GM19193 (cell line): ENCODE measurements around the gene ACOT8.

Source experiments
- POLR2A ChIP-seq: IDR thresholded peaks from 4 replicates; pipeline ENCODE4 v1.6.1; 2011; ENCODE audit not compliant: insufficient read depth, insufficient read length; ENCODE audit errors: extremely low read depth

ACOT8 gene

DNA sequence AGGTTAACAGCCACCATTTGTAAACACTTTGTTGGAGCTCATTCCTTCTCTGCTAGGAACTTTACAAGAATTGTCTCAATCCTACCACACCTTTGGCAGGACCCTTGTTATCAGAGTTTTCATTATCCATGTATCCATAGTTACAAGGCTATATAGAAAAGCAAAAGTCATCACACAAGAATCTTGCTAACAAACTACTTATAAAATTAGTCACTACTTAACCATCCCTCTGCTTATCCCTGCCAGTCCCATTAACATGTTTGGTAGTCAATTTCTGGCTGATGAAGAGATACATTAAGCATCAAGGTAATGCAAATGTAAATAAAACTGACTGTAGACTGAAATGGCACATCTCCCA, 10.6 kb upstream of the ACOT8 start:
- no peak for TF ChIP-seq POLR2A

DNA sequence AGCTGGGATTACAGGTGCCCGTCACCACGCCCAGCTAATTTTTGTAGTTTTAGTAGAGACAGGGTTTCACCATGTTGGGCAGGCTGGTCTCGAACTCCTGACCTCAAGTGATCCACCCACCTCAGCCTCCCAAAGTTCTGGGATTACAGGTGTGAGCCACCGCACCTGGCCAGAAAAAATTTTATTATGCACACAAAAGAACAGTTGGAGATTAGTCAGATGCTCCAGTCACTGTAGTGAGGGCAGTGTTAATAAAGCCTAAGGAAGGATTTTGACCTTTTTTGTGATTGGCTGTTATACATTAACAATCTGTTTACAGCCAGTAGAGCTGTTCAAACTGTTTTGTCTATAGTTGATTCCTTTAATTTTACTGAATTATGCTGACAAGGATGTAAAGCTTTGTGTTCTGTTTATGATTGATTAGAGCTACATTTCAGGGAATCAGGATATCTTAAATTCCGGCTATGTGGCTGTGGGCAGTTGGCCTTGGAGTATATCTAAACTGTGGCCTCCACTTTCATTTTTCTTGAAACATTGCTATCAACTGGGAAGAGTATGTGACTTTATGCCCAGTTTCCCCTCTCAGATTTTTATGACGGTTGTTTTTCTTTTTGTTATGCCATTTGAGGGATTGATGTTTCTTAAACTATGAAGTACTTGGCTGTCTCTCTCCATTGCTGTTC, 10.1 kb upstream of the ACOT8 start:
- TF ChIP-seq POLR2A = no peak

DNA sequence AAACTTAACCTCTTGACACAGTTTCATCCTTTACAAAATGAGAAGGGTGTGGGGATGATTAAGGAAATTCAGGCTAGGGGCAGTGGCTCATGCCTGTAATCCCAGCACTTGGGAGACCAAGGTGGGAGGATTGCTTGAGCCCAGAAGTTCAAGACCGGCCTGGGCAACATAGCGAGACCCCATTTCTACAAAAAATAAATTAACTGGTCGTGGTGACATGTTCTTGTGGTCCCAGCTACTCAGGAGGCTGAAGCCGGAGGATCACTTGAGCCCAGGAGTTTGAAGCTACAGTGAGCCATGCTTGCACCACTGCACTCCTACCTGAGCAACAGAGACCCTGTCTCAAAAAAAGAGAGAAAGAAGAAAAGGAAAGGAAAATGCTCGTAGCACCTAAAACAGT, 9.3 kb upstream of the ACOT8 start:
- TF ChIP-seq POLR2A = no peak

DNA sequence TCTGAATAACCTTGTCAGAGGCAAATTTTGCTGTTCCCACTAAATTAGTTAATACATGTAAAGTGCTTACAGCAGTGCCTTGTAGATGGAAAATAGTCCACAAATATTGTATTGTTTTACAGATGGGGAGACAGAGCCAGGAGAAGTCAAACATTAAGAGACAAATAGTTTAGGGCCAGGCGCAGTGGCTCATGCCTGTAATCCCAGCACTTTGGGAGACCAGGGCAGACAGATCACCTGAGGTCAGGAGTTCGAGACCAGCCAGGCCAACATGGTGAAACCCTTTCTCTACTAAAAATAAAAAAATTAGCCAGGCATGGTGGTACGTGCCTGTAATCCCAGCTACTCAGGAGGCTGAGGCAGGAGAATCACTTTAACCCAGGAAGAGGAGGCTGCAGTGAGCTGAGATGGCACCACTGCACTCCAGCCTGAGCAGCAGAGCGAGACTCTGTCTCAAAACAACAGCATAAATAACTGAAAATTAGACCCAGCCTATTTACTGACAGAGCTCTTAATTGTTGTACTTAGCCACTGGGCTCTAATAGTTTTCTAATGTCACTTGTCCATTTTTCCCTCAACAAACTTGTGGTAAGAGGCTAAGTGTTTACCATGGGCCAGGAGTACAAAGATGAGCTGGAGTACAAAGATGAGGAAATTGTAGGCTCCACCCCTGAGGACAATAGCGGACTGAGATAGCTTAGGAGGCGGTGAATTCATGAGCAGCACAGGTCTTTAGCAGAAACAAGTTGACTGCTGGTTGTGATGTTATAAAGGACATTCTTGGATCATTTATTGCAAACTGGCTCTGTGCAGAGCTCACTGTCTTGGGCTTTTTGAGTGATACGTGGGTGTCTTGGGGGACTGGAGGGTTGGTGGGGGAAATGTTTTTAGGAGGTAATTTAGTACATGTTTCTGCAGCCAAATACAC, 6.6 kb upstream of the ACOT8 start:
- TF ChIP-seq POLR2A = no peak

DNA sequence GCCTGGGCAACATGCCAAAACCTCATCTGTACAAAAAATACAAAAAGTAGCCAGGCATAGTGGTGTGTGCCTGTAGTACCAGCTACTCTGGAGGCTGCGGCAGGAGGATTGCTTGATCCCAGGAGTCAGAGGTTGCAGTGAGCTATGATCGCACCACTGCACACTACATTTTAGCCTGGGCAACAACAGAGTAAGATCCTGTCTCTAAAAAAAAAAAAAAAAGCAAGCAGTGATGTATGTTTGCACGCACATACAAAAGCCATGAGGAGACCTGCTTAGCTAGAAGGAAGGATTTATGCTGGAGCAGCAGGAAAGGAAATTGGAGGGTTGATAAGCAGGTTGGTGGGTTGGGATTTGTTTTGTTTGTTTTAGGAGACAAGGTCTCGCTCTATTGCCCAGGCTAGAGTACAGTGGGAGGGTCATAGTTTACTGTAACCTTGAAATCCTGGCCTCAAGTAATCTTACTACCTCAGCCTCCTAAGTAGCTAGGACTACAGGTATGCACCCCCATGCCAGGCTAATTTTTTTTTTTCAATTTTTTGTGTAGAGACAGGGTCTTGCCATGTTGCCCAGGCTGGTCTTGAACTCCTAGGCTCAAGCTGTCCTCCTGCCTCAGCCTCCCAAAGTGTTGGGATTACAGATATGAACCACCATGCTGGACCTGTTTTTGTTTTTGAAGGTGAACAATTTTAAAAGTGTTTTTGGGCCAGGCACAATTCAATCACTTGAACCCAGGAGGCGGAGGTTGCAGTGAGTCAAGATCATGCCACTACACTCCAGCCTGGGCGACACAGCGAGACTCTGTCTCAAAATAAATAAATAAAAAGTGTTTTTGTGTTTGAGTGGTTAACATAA, 4.3 kb upstream of the ACOT8 start:
- no peak for TF ChIP-seq POLR2A

DNA sequence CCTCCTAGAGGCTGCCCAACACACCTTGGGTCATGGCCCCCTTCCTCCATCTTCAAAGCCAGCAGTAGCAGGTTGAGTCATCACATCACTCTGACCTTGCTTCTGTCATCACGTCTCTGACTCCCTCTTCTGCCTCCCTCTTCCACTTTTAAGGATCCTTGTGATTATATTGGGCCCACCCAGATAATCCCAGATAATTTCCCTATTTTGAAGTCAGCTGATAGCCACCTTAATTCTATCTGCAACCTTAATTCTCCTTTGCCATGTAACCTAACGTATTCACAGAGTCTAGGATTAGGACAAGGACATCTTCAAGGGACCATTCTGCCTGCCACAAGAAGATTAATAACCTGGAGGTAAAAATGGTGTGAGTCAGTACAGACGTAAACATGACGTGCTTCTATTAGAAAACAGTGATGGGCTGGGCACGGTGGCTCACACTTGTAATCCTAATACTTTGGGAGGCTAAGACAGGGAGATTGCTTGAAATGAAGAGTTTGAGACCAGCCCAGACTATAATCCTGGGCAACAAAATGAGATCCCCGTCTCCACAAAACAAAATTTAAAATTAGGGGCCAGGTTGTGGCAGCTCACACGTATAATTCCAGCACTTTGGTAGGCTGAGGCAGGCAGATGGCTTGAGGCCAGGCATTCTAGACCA, 3.5 kb upstream of the ACOT8 start:
- no peak for TF ChIP-seq POLR2A

DNA sequence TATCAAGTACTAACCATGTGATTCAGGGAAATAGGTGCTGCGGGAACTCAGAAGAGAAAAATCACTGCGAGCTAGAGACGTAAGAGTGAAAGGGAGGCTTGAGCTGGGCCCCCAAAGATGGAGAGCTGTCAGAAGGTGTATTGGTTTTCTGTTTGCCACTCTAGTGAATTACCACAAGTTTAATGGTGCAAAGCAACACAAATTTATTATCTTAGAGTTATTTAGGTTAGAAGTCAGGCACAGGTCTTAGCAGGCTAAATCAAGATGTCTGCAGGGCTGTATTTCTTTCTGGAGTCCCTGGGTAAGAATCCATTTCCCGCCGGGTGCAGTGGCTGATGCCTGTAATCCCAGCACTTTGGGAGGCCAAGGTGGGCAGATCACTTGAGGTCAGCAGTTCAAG, 2.7 kb upstream of the ACOT8 start:
- TF ChIP-seq POLR2A = no peak

DNA sequence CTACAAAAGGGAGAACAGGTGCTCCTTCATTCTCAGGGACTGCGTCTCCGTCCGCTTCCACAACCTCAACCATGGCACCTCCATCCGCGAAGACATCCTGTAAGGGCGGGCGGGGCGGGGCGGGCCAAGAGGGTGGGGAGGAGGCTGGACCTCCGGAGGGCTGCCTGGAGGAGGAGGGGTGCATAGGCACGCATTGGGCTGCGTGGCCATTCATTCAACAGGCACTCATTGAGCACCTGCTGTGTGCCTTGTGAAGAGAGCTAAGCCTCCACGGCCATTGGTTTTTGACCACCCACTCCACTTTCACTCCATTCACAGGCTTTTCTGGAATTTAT, 657 bp upstream of the ACOT8 start:
- no peak for TF ChIP-seq POLR2A

DNA sequence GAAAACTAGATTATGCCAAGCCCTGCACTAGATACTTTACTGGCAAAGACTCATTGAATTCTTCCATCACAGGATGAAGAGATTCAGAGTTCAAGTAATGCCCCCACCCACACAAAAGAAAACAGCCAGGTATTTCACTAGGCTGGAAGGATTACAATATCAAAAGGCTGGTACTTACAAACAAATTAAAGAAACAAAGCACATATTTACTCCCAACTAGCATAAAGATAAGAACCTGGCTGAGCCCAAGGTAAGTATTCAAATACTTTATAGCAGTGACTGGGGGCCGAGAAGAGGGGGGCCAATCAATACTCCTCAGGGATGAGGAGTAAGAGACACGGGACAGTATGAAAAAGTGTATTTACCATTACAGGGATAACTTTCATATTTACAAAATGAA, 3.7 kb downstream of the ACOT8 start:
- no peak for TF ChIP-seq POLR2A

DNA sequence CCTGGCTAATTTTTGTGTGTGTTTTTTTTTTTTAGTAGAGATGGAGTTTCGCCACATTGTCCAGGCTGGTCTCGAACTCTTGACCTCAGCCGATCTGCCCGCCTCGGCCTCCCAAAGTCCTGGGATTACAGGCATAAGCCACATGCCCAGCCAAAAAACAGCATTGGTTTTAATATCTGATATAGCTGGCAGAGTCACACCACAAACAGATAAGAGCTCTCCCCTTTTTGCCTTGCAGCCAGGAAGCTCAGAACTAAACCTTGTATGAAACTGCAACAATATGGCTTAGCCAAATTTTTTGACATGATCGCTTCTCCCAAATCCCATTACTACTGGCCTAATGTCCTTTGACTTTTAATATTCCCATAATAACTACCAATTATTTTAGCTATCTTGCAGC, 4.9 kb downstream of the ACOT8 start:
- no peak for TF ChIP-seq POLR2A

DNA sequence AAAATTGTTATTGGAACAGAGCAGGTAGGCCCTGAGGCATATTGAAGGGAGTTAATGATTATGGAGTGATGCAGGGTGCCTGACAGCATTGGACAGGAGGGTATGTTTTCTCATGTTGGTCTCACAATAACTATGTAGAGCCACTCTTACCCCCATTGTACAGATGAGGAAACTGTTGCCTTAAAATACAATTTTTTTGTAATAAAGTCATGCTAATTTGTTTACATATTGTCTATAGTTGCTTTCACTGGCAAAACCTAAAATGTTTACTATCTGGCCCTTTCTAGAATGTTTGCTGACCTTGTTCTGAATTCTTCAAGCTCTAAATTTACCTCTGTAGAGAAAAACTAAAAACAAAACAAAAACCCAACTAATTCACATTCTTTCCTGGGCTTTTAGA, 5.7 kb downstream of the ACOT8 start:
- no peak for TF ChIP-seq POLR2A

DNA sequence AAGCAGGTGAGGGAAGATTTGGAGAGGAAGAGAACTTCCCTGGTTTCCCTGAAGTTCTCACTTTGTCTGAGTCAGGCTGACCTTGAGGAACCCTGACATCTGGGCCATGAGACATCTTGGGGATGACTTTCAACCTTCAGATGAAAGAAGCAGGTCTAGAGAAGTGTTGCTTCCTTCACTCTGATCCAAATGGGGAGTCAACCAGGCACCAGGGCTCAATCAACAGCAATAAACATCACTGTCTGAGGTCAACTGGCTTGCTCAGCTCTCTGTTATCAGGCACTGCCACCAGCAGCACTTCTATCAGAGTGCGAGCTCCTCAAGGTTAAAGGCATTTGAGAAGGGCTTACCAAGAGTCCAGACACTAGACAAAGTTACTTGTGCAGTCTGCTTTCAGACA, 6.3 kb downstream of the ACOT8 start:
- no peak for TF ChIP-seq POLR2A

DNA sequence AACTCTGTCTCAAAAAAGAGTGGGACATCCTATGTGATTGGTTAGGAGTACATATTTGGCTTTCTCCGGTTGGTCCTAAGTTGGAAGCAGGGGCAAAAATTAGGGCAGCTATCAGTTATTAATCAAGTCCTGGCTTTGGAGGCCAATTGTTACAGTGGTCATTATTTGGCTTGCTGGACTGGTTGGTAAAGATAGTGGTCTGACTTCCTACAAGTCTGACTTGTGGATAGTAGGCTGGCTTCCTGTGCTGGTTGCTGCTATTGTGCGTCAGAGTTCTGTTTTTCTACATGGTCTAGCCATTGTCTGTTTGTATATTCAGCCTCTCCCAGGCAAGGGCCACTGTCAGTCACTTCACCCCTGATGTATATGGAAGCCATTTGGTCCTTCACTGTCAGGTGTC, 7.0 kb downstream of the ACOT8 start:
- TF ChIP-seq POLR2A = no peak

DNA sequence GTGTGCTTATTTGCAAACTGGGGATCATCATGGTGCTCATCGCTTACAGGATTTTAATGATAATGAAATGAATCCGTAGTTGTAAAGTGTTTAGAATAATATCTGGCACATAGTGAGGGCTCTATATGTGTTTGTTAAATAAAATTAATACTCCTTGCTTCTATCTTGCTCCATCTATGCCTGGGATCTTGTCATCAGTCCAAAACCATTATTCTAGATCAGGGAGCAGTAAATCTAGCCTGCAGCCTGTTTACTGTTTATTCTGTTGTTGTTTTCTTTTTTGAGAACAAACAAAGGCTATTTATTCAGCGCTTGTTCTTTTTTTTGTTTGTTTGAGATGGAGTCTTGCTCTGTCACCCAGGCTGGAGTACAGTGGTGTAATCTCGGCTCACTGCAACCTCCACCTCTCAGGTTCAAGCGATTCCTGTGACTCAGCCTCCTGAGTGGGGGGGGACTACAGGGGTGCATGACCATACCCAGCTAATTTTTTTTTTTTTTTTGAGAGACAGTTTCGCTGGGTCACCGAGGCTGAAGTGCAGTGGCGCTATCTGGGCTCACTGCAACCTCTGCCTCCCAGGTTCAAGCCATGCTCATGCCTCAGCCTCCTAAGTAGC, 8.1 kb downstream of the ACOT8 start:
- no peak for TF ChIP-seq POLR2A

DNA sequence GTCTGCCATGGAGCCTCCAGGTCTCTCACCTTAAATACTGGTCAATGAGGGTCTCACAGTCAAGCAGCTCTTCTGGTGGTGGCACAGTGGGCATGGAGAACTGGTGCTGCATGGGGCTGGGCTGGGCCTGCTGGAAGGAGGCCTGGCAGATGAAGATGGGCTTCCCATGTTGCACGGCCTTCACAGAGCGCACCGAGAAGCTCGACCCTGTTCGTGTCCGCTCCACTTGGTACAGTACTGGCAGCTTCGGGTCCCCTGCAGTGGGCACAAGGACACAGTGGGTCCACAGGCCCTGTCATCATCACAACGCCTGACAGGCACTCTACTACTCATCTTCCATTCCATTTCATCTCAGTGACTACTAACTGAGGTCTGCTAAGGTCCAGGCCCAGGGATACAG, 8.8 kb downstream of the ACOT8 start:
- no peak for TF ChIP-seq POLR2A

DNA sequence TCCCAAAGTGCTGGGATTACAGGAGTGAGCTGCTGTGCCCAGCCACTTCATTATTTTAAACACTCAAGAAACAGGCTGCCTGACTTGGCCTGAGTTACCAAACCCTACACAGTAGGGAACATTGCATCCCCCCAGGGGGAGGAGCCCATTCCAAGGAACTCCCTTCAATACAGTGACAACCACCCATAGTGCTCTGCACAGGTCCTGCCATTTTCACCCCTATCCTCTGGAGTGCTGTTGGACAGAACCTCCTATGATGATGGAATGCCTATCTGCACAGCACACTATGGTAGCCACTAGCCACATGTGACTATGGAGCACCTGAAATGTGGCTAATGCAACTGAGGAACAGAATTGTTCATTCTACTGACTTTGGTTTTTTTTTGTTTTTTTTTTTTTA, 11.7 kb downstream of the ACOT8 start:
- TF ChIP-seq POLR2A = no peak

DNA sequence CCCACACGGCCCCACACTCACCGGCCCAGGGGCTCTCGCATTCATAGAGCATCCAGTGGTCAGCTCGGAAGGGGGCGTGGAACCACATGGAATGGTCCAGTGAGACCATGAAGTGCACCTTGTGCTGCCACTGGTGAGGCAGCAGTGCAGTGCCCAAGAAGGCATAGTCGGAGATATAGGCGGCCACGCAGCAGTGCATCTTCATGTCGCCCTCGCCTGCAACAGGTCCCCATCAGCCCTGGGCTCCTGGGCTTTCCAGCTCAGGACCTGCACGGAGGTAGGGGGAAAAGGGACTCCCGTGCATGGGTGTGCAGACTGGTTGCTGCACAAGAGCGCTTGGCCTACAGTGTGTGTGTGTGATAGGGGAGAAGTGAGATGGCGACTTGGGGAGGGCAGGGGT, 13.7 kb downstream of the ACOT8 start:
- no peak for TF ChIP-seq POLR2A
